HG02973 (cell line): ENCODE results near the gene WDPCP.
"Not testable (repeated sequence)": the region's sequence is repeated elsewhere in the genome, so short reads cannot be mapped to it uniquely, and the experiment has no call there.

Experiments
- ATAC-seq: cut with Tn5 transposase; IDR thresholded peaks from one replicate; pipeline ENCODE4 v1.9.1; 2021; ENCODE audit warnings: moderate library complexity; ENCODE audit not compliant: unreplicated experiment

The WDPCP gene

DNA sequence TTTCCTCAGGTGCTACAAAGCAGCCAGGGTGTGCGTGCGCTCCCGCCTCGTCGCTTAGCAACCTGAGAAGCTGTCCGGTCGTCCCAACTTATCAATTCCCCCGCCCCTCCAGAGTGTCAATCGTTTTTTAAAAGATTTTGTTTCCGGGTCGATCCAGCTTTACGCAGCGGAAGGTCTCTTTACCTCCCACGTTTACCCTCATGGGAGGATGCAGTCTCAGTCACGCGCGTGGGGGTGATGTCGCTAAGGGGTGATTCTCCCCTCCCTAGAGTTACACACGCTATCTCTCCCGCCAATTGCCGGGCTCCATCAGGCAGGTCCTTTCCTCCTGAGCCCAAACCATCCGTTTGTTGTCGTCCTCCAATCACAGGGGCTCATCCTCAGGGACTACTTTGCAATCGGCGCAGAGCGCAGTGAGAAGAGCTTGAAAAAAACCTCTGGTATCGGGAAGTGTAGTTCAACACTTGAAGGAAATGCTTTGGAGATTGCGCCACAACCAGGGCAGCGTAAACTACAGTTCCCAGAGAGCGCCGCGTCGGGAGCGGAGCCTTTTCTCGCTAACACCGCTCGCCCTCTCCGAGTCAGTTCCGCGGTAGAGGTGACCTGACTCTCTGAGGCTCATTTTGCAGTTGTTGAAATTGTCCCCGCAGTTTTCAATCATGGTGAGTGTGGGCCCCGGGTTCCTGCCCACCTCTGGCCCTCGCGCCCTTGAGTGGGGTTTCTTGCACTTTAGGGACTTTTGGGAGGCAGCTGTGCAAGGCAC is at the start of gene WDPCP, which contains the start of gene MDH1:
TSS of gene WDPCP (minus strand) at position 93 of the 763 bp plus-strand sequence. CDS start 206 bp downstream, outside the sequence.
TSS of gene MDH1 (plus strand) at position 579 of the 763 bp plus-strand sequence. CDS start at position 660, 81 bp downstream.
- ATAC-seq = peak; percentile 86

GRCh38 chr2:63632382-63632781 is 44.1 kb upstream of the WDPCP start:
- ATAC-seq = no peak

GRCh38 chr2:63631501-63631900 is 43.2 kb upstream of the WDPCP start:
- no peak for ATAC-seq

- no peak for ATAC-seq
Observed at GRCh38 chr2:63628403-63628942, 40.2 kb upstream of the WDPCP start.

DNA sequence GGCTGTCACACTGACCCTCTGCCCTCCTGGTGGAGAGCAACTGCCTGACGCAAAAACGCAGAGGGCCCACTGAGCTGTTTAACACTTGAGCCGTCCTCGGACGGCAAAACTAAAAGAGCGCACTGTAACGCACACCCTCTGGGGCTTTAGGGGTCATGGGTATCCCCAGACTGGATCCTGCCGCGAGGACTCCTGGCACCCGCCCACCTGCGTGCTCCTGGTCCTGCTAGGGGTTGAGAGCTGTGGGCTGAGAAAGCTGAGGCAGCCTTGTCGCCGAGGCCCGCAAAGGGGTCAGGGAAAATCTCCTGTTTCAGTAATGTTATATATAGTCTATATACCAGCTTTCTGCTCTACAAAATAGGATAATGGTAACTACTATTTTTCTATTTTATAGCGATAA is 39.6 kb upstream of the WDPCP start:
- no peak for ATAC-seq

GRCh38 chr2:63623763-63624162 is 35.5 kb upstream of the WDPCP start:
- ATAC-seq = not testable (repeated sequence)

DNA sequence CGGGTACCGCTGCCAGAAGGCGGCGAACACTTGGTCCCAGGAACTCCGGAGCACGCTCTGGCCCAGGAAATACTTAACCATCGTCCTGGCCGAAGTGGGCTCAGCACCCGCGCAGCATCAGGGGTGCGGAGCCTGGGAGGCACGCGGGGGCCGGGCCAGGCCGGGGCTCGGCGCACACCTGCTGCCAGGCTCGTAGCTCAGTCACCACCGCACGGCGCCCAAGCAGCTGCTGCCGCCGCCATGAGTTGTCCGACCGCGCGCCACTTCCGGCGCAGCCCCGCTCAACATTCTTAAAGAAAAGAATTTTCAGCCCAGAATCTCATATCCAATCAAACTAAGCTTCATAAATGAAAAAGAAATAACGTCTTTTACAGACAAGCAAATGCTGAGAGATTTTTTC is 34.5 kb upstream of the WDPCP start:
- no peak for ATAC-seq

- ATAC-seq = no peak
Observed at GRCh38 chr2:63619328-63619727, 31.1 kb upstream of the WDPCP start.

GRCh38 chr2:63617366-63617765 is 29.1 kb upstream of the WDPCP start:
- no peak for ATAC-seq

- no peak for ATAC-seq
Observed at GRCh38 chr2:63614983-63615945, 27.0 kb upstream of the WDPCP start.

- no peak for ATAC-seq
Observed at GRCh38 chr2:63614448-63614968, 26.2 kb upstream of the WDPCP start.

DNA sequence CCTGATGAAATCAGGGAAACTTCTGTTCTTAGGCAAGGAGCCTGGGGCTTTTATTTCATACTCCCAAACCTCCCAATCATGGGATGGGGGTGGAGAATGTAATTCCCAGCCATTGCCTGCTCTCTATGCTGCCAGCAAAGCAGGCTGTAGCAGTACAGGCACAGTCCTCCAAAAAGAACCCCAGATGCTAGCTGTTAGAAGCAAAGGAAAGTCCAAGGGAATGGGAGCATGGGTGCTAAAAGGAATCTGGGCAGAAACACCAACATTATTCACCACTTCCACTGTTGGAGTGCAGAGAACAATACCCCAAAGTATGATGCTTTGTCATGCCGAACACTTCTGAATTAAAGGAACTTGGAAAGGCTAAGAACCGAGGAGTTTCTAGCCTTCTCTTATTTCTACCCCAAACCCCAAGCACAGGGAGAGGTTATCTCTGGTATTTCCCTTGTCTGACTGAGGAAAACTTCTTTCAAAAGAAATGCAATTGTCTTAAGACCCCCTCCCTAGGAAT is 25.2 kb upstream of the WDPCP start:
- no peak for ATAC-seq

DNA sequence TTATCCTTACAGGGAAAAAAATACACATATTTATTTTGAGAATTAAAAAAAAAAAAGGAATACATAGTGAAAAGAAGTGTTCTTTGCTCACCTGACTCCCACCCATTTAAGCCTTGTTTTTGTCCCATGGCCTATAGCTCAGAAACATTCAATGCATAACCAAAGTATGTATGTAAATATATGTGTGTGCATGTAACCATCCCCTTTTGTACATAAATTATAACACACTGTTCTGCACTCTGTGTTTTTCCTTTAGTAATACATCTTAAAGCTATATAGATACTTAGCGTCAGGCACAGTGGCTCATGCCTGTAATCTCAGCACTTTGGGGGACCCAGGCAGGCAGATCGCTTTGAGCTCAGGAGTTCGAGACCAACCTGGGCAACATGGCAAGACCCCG is 22.2 kb upstream of the WDPCP start:
- ATAC-seq = no peak

DNA sequence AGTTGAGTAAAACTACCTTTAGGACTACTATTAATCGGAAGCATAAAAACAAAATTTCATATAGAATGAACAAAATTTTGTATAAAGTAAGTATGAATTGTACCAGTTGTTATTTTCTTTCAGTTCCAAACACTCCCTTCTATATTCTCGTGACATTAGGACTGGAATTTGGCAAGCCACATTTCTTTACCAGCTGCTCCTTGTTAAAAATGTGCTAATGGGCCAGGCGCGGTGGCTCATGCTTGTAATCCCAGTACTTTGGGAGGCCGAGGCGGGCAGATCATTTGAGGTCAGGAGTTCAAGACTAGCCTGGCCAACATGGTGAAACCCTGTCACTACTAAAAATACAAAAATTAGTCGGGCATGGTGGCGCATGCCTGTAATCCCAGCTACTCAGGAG is 20.6 kb upstream of the WDPCP start:
- ATAC-seq = not testable (repeated sequence)

DNA sequence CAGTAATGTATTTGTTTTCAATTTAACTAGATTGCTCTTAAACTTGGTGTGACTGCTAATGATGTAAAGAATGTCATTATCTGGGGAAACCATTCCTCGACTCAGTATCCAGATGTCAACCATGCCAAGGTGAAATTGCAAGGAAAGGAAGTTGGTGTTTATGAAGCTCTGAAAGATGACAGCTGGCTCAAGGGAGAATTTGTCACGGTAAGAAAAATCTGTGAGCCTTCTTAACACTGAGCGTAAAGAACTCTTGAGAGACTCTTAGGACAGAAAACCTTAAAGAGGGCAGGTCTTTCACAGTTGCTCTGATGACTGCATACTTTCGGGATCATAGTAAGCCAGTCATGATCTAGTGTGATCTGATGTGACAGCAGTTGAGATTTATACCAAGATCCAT is 16.4 kb upstream of the WDPCP start:
- no peak for ATAC-seq

GRCh38 chr2:63600881-63601460 is 12.7 kb upstream of the WDPCP start:
- no peak for ATAC-seq

DNA sequence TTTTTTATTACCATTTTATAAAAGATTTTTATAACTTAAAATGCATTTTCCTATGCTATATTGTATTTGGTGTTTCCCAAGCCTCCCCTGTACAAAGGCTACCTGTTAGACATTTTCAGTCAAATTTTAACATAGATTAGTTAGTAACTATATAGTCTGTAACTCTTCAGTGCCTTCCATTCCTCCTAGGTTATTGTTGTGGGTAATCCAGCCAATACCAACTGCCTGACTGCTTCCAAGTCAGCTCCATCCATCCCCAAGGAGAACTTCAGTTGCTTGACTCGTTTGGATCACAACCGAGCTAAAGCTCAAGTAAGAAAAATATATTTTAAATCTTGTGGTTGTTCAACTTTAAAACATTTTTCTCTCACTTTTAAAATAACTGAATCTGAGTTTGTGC is 10.7 kb upstream of the WDPCP start:
- ATAC-seq = no peak

DNA sequence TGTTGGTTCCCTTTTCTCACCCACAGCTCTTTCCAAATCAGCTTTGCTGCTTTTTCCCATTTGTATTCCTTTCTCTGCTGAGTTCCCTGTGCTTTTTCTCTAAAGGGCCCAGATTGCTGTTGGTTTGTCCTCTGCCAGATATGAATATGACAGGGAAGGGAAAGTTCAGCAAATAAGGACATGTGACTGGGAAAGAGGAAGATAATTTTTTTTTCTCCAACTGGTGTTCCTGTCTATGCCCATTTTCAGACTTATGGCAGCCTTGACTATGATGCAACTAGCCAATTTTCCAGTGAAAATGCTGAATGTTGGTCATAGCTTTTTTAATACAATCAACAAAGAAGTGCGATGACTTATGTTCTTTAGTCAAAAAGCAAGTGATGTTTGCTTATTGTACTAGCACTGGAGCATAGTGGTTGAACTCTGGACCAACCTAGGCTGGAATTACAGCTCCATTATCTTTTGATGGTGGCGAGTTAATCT is 8.2 kb upstream of the WDPCP start:
- no peak for ATAC-seq

DNA sequence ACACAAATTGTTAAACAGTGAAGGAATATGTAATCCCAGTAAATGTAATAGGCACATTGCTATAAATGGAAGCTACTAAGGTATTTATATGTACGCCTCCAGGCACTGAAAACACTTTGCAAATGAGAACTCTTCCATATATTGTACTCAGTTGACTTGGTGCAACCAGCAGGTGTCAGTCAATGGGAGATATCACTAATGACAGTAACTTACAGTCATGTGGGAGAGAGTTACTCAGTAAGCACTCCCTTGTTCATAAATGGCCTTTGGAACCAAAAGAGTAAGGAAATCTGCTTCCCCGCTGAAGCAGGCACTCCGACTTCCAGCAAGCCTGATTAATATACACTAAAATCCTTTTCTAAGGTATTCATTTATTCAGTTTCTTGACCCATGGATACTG is 6.4 kb upstream of the WDPCP start:
- ATAC-seq = no peak

DNA sequence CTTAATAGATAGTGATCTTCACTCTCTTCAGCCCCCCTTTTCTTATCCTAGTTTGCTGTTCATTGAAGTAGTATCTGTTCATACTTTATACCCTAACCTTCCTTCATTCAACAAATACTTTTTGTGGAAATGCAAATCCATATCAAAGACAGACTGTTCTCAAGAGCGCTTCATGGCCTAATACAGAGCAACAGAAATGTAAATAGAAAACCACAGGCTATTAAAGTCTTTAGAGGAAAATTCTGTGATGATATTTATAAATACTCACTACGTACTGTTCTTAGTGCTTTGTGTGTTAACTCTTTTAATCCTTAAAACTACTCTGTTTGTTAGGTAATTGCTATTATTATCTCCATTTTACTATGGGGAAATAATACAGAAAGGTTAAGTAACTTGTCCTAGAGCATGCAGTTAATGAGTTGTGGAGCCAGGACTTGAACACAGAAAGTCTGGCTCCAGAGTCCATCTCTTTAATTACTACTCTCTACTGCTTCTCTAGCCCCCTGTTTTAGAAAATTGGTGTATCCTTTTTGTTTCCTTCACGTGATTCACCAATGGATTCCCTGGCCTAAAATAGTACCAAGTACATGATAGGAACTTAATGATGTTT is 3.4 kb upstream of the WDPCP start:
- no peak for ATAC-seq
